Sciatic nerve (tissue), 2 donors: ENCODE data around the gene PCDHB14. TPM values are rescaled to one million over a fixed set of nuclear protein-coding genes. Genes with fewer than 3 reads are reported as not detected.
"Not testable (repeated sequence)": the region's sequence is repeated elsewhere in the genome, so short reads cannot be mapped to it uniquely, and the experiment has no call there.

Experiments used
- ATAC-seq: fragments of 200-7000 bp; cut with Tn5 transposase; one replicate; pipeline ENCODE4 v1.9.1; 2020; ENCODE audit warnings: mild to moderate bottlenecking, moderate library complexity
- DNase-seq: peaks from one replicate; pipeline ENCODE4 v3.0.0-alpha.2; 2020; ENCODE audit warnings: low spot score
- intact Hi-C: fragments of 100-400 bp; cut with DNase I; formaldehyde crosslinking; loops from one replicate; pipeline ENCODE4 v1.14.2; 2022
- total RNA-seq: library from RNA; stranded (reverse); fragmentation: NEBNext Ultra II Directional; extraction: Animal tissue kit (Norgen Biotek cat#: 25700); gene quantifications from one replicate; pipeline ENCODE4 v1.2.1, GENCODE V29; 2021
- donor health status: DM: no; HTN: no; CAD: no.
- donor health status: DM: no; HTN: no; CAD: no.

Gene PCDHB14
- total RNA-seq, 1 donor from 2014 or later: 5.3 TPM

- intact Hi-C loops, DNase-seq, ATAC-seq: not testable (repeated sequence)
Measured at GRCh38 chr5:141201126-141201525, 22.0 kb upstream of the PCDHB14 start.

DNA sequence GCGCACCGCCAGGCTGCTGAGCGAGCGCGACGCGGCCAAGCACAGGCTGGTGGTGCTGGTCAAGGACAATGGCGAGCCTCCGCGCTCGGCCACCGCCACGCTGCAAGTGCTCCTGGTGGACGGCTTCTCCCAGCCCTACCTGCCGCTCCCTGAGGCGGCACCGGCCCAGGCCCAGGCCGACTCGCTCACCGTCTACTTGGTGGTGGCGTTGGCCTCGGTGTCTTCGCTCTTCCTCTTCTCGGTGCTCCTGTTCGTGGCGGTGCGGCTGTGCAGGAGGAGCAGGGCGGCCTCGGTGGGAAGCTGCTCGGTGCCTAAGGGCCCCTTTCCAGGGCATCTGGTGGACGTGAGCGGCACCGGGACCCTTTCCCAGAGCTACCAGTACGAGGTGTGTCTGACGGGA lies 21.5 kb upstream of the PCDHB14 start:
- DNase-seq, ATAC-seq, intact Hi-C loops: not testable (repeated sequence)

DNA sequence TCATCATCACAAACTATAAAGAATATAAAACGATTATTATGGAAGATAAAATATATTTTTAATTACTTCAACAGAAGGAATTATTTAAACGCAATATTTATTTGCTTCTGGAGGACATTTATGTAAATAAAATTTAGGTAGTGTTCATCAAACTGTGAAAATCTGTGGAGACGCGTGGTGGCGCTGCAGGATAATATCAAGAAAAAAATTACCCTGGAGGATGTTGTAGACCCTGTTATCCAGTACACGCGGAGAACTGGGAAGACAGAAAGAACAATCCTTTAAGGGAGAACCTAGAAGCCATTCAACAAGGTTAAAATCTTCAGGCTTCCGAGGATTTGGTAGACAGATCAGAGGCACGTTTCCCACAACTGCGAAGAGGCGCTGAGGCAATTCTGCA lies 14.7 kb upstream of the PCDHB14 start, which contains the start of gene PCDHB12:
Gene PCDHB12 (plus strand): TSS at position 242 of the 400 bp plus-strand sequence. CDS start 189 bp downstream, outside the sequence.
- intact Hi-C loops: no loop called here
- DNase-seq (no peak), ATAC-seq (no peak)

DNA sequence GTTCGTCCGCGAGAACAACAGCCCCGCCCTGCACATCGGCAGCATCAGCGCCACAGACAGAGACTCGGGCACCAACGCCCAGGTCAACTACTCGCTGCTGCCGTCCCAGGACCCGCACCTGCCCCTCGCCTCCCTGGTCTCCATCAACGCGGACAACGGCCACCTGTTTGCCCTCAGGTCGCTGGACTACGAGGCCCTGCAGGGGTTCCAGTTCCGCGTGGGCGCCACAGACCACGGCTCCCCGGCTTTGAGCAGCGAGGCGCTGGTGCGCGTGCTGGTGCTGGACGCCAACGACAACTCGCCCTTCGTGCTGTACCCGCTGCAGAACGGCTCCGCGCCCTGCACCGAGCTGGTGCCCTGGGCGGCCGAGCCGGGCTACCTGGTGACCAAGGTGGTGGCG lies 12.9 kb upstream of the PCDHB14 start:
- DNase-seq, intact Hi-C loops, ATAC-seq: not testable (repeated sequence)

GRCh38 chr5:141210849-141211248 lies 12.3 kb upstream of the PCDHB14 start:
- ATAC-seq, intact Hi-C loops: not testable (repeated sequence)

DNA sequence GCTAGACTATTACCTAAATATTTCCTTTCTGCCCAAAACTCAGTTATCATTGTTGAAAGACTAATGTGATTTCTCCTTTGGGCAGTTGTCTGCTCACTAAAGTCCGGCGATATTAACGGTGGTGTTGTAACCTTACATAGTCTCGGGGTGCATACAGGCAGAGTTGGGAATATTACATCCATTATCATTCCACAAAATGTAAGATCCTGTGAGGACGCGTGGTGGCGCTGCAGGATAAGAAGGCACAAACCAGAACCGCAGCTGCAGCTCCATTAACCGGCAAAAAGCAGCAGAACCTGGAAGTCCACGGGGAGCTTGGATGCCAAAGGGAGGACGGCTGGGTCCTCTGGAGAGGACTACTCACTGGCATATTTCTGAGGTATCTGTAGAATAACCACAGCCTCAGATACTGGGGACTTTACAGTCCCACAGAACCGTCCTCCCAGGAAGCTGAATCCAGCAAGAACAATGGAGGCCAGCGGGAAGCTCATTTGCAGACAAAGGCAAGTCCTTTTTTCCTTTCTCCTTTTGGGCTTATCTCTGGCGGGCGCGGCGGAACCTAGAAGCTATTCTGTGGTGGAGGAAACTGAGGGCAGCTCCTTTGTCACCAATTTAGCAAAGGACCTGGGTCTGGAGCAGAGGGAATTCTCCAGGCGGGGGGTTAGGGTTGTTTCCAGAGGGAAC lies 9.3 kb upstream of the PCDHB14 start, which contains the start of gene PCDHB13:
Gene PCDHB13 (plus strand): TSS at position 264 of the 684 bp plus-strand sequence. CDS start 205 bp downstream, at position 469.
- ATAC-seq: peak; percentile 36
- intact Hi-C loops: not testable (repeated sequence)

More at GRCh38 chr5:141210849-141211248, 12.3 kb upstream of the PCDHB14 start:
- DNase-seq: not testable (repeated sequence)

DNA sequence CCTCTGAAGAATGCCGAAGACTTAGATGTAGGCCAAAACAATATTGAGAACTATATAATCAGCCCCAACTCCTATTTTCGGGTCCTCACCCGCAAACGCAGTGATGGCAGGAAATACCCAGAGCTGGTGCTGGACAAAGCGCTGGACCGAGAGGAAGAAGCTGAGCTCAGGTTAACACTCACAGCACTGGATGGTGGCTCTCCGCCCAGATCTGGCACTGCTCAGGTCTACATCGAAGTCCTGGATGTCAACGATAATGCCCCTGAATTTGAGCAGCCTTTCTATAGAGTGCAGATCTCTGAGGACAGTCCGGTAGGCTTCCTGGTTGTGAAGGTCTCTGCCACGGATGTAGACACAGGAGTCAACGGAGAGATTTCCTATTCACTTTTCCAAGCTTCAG lies 8.6 kb upstream of the PCDHB14 start:
- ATAC-seq, DNase-seq, intact Hi-C loops: not testable (repeated sequence)

More for the DNA sequence above, 9.3 kb upstream of the PCDHB14 start, which contains the start of gene PCDHB13:
- DNase-seq: not testable (repeated sequence)

GRCh38 chr5:141215504-141215903 lies 7.6 kb upstream of the PCDHB14 start:
- ATAC-seq, intact Hi-C loops, DNase-seq: not testable (repeated sequence)

- DNase-seq, intact Hi-C loops, ATAC-seq: not testable (repeated sequence)
Measured at GRCh38 chr5:141216035-141216434, 7.1 kb upstream of the PCDHB14 start.

DNA sequence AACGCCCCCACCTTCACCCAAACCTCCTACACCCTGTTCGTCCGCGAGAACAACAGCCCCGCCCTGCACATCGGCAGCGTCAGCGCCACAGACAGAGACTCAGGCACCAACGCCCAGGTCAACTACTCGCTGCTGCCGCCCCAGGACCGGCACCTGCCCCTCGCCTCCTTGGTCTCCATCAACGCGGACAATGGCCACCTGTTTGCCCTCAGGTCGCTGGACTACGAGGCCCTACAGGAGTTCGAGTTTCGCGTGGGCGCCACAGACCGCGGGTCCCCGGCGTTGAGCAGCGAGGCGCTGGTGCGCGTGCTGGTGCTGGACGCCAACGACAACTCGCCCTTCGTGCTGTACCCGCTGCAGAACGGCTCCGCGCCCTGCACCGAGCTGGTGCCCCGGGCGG lies 1.7 kb downstream of the PCDHB14 start:
- ATAC-seq, intact Hi-C loops: not testable (repeated sequence)

DNA sequence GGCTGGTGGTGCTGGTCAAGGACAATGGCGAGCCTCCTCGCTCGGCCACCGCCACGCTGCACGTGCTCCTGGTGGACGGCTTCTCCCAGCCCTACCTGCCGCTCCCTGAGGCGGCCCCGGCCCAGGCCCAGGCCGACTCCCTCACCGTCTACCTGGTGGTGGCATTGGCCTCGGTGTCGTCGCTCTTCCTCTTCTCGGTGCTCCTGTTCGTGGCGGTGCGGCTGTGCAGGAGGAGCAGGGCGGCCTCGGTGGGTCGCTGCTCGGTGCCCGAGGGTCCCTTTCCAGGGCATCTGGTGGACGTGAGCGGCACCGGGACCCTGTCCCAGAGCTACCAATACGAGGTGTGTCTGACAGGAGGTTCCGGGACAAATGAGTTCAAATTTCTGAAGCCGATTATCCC lies 2.3 kb downstream of the PCDHB14 start:
- ATAC-seq, DNase-seq, intact Hi-C loops: not testable (repeated sequence)

More for the DNA sequence above, 1.7 kb downstream of the PCDHB14 start:
- not testable (repeated sequence) for DNase-seq

DNA sequence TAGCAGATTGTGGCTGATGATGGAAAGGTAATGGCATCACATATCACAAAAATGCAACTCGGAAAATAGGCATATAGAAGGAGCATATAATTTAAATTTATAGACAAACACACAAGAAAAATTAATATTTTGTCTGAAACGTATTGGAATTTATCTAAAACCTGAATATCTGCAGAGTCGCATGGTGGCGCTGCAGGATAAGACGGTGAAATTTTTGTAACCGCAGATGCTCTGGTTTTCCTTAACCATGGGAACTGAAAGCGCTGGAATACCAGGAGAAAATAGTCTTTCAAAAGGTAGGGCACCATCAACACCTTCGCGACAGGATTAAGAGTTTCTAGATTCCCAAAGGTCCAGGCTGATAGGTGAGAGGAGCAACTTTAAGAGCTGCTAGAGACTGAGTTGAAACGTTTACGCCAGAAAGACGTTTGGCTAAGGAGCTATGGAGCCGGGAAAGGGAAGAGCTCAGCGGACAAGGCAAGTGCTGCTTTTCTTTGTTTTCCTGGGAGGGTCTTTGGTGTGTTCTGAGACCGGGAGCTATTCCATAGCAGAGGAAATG lies 11.0 kb downstream of the PCDHB14 start:
- no peak for ATAC-seq
- intact Hi-C loops: no loop called here
- no peak for DNase-seq

- DNase-seq, ATAC-seq, intact Hi-C loops: not testable (repeated sequence)
Measured at GRCh38 chr5:141235922-141236321, 12.8 kb downstream of the PCDHB14 start.

- intact Hi-C loops: no loop called here
- DNase-seq (no peak), ATAC-seq (no peak)
Measured at GRCh38 chr5:141236516-141237313, 13.6 kb downstream of the PCDHB14 start.

- intact Hi-C loops: no loop called here
- no peak for DNase-seq
- no peak for ATAC-seq
Measured at GRCh38 chr5:141241496-141241895, 18.4 kb downstream of the PCDHB14 start.

DNA sequence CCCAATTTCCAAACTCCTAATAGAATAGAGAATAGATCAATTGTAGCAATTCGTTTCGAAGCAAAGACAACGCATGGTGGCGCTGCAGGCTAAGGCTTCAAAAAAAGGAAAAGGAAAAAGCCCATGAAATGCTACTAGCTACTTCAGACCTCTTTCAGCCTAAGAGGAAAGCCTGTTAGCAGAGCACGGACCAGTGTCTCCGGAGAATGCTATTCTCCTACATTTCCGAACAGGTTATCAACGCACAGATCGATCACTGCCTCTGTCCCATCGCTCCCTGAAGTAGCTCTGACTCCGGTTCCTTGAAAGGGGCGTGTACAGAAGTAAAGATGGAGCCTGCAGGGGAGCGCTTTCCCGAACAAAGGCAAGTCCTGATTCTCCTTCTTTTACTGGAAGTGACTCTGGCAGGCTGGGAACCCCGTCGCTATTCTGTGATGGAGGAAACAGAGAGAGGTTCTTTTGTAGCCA lies 22.1 kb downstream of the PCDHB14 start, which contains the start of gene PCDHB15:
Gene PCDHB15 (plus strand): TSS at position 146 of the 468 bp plus-strand sequence. CDS start 184 bp downstream, at position 330.
- no peak for ATAC-seq
- intact Hi-C loops: no loop called here

DNA sequence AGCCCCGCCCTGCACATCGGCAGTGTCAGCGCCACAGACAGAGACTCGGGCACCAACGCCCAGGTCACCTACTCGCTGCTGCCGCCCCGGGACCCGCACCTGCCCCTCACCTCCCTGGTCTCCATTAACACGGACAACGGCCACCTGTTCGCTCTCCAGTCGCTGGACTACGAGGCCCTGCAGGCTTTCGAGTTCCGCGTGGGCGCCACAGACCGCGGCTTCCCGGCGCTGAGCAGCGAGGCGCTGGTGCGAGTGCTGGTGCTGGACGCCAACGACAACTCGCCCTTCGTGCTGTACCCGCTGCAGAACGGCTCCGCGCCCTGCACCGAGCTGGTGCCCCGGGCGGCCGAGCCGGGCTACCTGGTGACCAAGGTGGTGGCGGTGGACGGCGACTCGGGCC lies 23.8 kb downstream of the PCDHB14 start:
- DNase-seq, ATAC-seq, intact Hi-C loops: not testable (repeated sequence)

More for the DNA sequence above, 22.1 kb downstream of the PCDHB14 start, which contains the start of gene PCDHB15:
- no peak for DNase-seq

GRCh38 chr5:141247434-141247833 lies 24.3 kb downstream of the PCDHB14 start:
- intact Hi-C loops, DNase-seq, ATAC-seq: not testable (repeated sequence)

DNA sequence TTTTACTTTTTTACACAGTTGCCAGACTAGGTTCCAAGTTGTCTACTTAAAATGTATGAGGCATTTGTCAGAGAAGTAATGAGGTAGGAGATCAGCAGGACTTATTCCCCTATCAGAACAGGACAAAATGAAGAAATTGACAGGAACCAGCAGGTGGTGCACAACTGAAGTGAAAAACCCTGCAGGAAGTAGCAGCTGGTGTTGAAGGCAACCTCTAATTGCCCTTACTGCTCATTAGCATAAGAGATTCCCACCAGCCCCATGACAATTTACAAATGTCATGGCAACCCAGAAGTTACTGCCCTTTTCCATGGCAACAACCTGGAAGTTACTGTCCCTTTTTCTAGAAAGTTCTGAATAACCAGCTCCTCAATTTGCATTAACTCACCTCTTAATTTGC lies 27.4 kb downstream of the PCDHB14 start:
- no peak for DNase-seq
- intact Hi-C loops: no loop called here
- ATAC-seq: no peak
